Panc1 (cell line): ENCODE measurements around the gene AKAP8L. TPM values are rescaled to one million over a fixed set of nuclear protein-coding genes. Genes with fewer than 3 reads are reported as not detected.

Experiments
- ATAC-seq: fragments of 200-7000 bp; cut with Tn5 transposase; 2 replicates; pipeline ENCODE4 v1.9.1; 2020; ENCODE audit warnings: mild to moderate bottlenecking, moderate library complexity
- BruUV-seq: library from RNA; stranded (reverse); fragments of 400-500 nt; replicated peaks from 2 replicates; lab custom pipeline; 2021; lab: Mats Ljungman, UMichigan
- CTCF ChIA-PET: fragments of 300-600 bp; sonication (Branson Sonifier 250); formaldehyde crosslinking; loops from one replicate; lab custom pipeline; 2022; ENCODE audit warnings: antibody characterized with exemption; lab: Charles Lee
- POLR2A ChIA-PET: fragments of 300-600 bp; sonication (Branson Sonifier 250); formaldehyde crosslinking; loops from one replicate; lab custom pipeline; 2022; ENCODE audit warnings: antibody characterized with exemption; lab: Charles Lee
- DNase-seq: peaks from one replicate; pipeline ENCODE4 v3.0.0-alpha.2; 2010; ENCODE audit warnings: low read depth, low spot score
- H3K27ac ChIP-seq: 2 replicates; pipeline ENCODE4 v1.5.1; 2011; ENCODE audit warnings: mild to moderate bottlenecking, low read length, inconsistent platforms
- H3K27me3 ChIP-seq: fragments of 200-500 bp; sonication (Bioruptor generic); 2 replicates; pipeline ENCODE4 v1.6.0; 2014; ENCODE audit warnings: low read length, inconsistent platforms; ENCODE audit not compliant: control insufficient read depth, insufficient read depth
- H3K36me3 ChIP-seq: fragments of 200-500 bp; sonication (Bioruptor generic); 2 replicates; pipeline ENCODE4 v1.5.1; 2014; ENCODE audit warnings: inconsistent platforms, mild to moderate bottlenecking, low read length, moderate library complexity; ENCODE audit not compliant: control insufficient read depth, insufficient read depth
- H3K4me1 ChIP-seq: 2 replicates; pipeline ENCODE4 v1.5.1; 2011; ENCODE audit warnings: inconsistent platforms, mild to moderate bottlenecking, low read length, moderate library complexity; ENCODE audit not compliant: control insufficient read depth, insufficient read depth
- H3K4me3 ChIP-seq, 2 experiments: 2 replicates each; pipeline ENCODE4 v1.5.1; 2011 to 2012; ENCODE audit warnings: low read depth in 2 of 2, low read length in 2 of 2, mild to moderate bottlenecking in 2 of 2, inconsistent platforms in 1 of 2, moderate library complexity in 1 of 2
- H3K9me3 ChIP-seq: fragments of 200-500 bp; sonication (Bioruptor generic); 2 replicates; pipeline ENCODE4 v1.5.1; 2014; ENCODE audit warnings: low read depth, mild to moderate bottlenecking, inconsistent platforms, low read length, moderate library complexity; ENCODE audit not compliant: control insufficient read depth, insufficient read depth
- POLR2AphosphoS5 ChIP-seq: IDR thresholded peaks from 2 replicates; pipeline ENCODE4 v1.6.1; 2012; ENCODE audit warnings: mild to moderate bottlenecking, low read depth, low read length, moderate library complexity
- SIN3A ChIP-seq: IDR thresholded peaks from 2 replicates; pipeline ENCODE4 v1.6.1; 2012; ENCODE audit warnings: low read depth, mild to moderate bottlenecking, low read length, moderate library complexity, borderline replicate concordance; ENCODE audit not compliant: insufficient read depth
- in situ Hi-C: cut with HindIII; loops from 2 replicates; pipeline ENCODE4 v1.10.0; 2016; ENCODE audit warnings: low sequenced_read_pairs, low pct_unique_long_range_greater_than_20kb
- intact Hi-C: fragments of 100-400 bp; cut with micrococcal nuclease; formaldehyde crosslinking; loops from one replicate; pipeline ENCODE4 v1.10.0; 2022; ENCODE audit not compliant: unreplicated experiment
- total RNA-seq: library from RNA; stranded (reverse); gene quantifications from one replicate; pipeline ENCODE4 v1.2.1, GENCODE V29; 2021; ENCODE audit not compliant: unreplicated experiment
- TF ChIP-seq, protein P1 (sequence below): fragments of 450-650 bp; IDR thresholded peaks from 2 replicates; pipeline ENCODE4 v1.5.1; 2017; ENCODE audit warnings: mild to moderate bottlenecking
- TF ChIP-seq, protein P2 (sequence below), 2 experiments: IDR thresholded peaks; 2 replicates each; pipeline ENCODE4 v1.6.1; 2011 to 2012; ENCODE audit warnings: low read depth in 2 of 2, control low read depth in 1 of 2, low read length in 1 of 2, mild to moderate bottlenecking in 1 of 2, moderate library complexity in 1 of 2; ENCODE audit not compliant: insufficient read depth in 1 of 2

The AKAP8L gene
- total RNA-seq, 1 experiment from 2014 or later, result 65.5 TPM

DNA sequence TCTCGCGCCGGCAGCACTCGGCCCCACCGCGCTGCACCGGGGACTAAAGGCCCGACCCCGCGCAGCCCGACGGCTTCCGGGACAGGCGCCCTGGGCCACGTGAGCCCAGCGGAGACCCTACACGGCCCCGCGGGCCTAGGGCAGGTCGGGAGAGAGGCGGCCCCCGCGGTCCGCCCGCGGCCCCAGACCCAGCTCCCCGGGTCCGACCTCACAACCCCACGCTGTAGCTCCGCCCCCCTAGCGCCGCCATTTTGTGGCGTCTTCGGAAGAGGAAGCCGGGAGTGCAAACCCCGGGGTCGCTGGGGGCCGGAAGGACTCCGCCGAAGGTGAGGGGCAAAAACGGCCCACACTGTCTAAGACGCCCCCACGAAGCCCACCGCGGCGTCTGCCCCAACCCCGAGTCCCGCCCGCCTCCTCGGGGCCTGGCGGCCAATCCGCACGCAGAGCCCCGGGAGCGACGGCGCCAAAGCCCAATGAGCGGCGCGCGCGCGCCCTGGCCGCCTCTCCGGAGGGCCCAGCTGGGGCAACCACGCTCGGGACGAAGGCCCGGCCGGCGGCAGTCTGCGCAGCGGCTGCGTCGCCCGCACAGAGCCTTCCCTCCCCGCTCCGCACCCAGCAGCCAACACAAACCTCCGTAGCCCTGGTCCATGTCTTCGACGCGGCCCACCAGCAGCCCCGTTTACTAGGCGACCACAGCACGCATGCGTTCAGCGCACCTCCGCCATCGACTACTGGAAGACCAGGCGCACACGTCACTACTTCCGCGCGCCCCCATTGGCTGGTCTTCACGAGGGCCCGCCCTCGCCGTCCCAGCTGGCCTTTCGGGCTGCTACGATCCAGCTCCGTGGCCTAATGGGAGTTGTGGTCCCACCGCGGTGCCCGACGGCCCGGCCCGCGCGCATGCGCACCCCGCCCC, 39.4 kb downstream of the AKAP8L start, which contains the start of gene AKAP8:
TSS of gene AKAP8 (minus strand) at position 705 of the 916 bp plus-strand sequence. CDS start at position 649, 56 bp downstream.
- intact Hi-C loops, result no loop called here
- POLR2A ChIA-PET, result interaction anchor here (0.6 to 1.2 kb wide), 3 partner anchors 40 to 1174 kb away, joined by 3 to 7 read pairs (median 4); partner anchors contain the start of gene AKAP8L
- no peaks in the 10 kb centered on the region for H3K9me3 ChIP-seq
- no peaks in the 10 kb centered on the region for H3K27me3 ChIP-seq
- in situ Hi-C loops, result no loop called here
- peaks cover 19% of the 10 kb centered on the region for H3K4me1 ChIP-seq
- CTCF ChIA-PET, result interaction anchor here (0.6 to 0.7 kb wide), 2 partner anchors 99 to 171 kb away, joined by 3 to 5 read pairs; no protein-coding TSS in a partner anchor
- H3K36me3 ChIP-seq, result no peaks in the 10 kb centered on the region; the same call in 1 of the 2 replicates
- H3K27ac ChIP-seq, result peak within 1 kb of the TSS; percentile 94
- TF ChIP-seq SIN3A, result peak; percentile 39; the same call in 1 of the 2 replicates
- TF ChIP-seq POLR2AphosphoS5, result peak; percentile 93
- TF ChIP-seq, protein P1, sequence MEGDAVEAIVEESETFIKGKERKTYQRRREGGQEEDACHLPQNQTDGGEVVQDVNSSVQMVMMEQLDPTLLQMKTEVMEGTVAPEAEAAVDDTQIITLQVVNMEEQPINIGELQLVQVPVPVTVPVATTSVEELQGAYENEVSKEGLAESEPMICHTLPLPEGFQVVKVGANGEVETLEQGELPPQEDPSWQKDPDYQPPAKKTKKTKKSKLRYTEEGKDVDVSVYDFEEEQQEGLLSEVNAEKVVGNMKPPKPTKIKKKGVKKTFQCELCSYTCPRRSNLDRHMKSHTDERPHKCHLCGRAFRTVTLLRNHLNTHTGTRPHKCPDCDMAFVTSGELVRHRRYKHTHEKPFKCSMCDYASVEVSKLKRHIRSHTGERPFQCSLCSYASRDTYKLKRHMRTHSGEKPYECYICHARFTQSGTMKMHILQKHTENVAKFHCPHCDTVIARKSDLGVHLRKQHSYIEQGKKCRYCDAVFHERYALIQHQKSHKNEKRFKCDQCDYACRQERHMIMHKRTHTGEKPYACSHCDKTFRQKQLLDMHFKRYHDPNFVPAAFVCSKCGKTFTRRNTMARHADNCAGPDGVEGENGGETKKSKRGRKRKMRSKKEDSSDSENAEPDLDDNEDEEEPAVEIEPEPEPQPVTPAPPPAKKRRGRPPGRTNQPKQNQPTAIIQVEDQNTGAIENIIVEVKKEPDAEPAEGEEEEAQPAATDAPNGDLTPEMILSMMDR, result no peak
- ATAC-seq (peak; percentile 94), DNase-seq (peak; percentile 78)
- peak within 1 kb of the TSS; percentile 83 to 96 for H3K4me3 ChIP-seq
- BruUV-seq, result no TSS peak

DNA sequence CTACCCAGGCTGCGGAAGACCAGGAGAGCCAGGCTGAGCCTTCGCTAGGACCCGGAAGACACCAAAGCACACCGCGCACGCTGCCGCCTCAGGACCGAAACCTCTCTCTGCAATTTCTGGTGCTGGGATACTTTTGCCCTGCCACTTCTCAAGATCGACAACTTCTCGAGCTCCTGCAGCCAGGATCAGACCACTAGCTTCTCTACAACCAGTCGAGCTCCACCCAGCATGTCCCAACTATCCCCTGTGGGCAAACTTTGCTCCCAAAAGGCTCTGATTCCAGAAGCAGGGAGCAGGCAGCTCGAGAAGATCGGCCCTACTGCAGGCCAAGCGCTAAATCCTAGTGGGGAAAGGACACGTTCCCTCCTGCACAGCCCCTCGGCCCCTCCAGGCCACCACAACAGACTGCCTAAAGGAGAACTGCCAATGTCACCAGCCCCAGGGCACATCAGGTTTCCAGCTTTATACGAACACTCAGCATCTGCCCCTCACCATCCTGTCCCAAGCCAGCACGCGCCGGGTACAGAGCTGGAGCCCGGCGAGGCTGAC, 40.2 kb downstream of the AKAP8L start:
- Histone ChIP-seq H3K4me1 (peaks cover 19% of the 10 kb centered on the region), H3K9me3 (no peaks in the 10 kb centered on the region), H3K27ac (peak overlapping the region; percentile 94), H3K27me3 (no peaks in the 10 kb centered on the region), H3K36me3 (no peaks in the 10 kb centered on the region; the same call in 1 of the 2 replicates), H3K4me3 (peak overlapping the region; percentile 83 to 96)
- ChIA-PET CTCF (interaction anchor here (0.6 to 0.8 kb wide), 2 partner anchors 172 to 178 kb away, joined by 3 read pairs; no protein-coding TSS in a partner anchor), POLR2A (interaction anchor here (0.6 kb wide), 1 partner anchor 702 kb away, joined by 7 read pairs; no protein-coding TSS in a partner anchor)
- TF ChIP-seq, protein P2, sequence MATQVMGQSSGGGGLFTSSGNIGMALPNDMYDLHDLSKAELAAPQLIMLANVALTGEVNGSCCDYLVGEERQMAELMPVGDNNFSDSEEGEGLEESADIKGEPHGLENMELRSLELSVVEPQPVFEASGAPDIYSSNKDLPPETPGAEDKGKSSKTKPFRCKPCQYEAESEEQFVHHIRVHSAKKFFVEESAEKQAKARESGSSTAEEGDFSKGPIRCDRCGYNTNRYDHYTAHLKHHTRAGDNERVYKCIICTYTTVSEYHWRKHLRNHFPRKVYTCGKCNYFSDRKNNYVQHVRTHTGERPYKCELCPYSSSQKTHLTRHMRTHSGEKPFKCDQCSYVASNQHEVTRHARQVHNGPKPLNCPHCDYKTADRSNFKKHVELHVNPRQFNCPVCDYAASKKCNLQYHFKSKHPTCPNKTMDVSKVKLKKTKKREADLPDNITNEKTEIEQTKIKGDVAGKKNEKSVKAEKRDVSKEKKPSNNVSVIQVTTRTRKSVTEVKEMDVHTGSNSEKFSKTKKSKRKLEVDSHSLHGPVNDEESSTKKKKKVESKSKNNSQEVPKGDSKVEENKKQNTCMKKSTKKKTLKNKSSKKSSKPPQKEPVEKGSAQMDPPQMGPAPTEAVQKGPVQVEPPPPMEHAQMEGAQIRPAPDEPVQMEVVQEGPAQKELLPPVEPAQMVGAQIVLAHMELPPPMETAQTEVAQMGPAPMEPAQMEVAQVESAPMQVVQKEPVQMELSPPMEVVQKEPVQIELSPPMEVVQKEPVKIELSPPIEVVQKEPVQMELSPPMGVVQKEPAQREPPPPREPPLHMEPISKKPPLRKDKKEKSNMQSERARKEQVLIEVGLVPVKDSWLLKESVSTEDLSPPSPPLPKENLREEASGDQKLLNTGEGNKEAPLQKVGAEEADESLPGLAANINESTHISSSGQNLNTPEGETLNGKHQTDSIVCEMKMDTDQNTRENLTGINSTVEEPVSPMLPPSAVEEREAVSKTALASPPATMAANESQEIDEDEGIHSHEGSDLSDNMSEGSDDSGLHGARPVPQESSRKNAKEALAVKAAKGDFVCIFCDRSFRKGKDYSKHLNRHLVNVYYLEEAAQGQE (IDR thresholded peaks at IDR 0.05; ENCODE audit: insufficient read depth in 1 of 2, low read depth in 2 of 2, low read length in 1 of 2), result no peak
- in situ Hi-C loops (no loop called here), intact Hi-C loops (no loop called here)
- ATAC-seq (no peak), DNase-seq (no peak)
- BruUV-seq, result no TSS peak
